ENCODE measurements around the gene TSPAN9. TPM values are rescaled to one million over a fixed set of nuclear protein-coding genes. Genes with fewer than 3 reads are reported as not detected.
A peak's percentile ranks its signal among the peaks of the same experiment; 100 is the strongest.

TSPAN9 gene
- total RNA-seq, 4 donors from 2014 or later = 13.7 to 35.4 (median 26.7) TPM

- H3K27ac ChIP-seq (replicated peaks in 1 of 4) = no peak overlapping the region
- 93% methylated on average over 5 of the region's 5 CpGs for WGBS
- H3K27me3 ChIP-seq = no peaks in the 10 kb centered on the region
- no peaks in the 10 kb centered on the region for H3K9me3 ChIP-seq
- intact Hi-C loops (cut with DNase I) = no loop called here
- no peak for DNase-seq (ENCODE audit: extremely low spot score)
- H3K36me3 ChIP-seq = no peaks in the 10 kb centered on the region
- TF ChIP-seq POLR2A (IDR thresholded peaks at IDR 0.05; ENCODE audit: low read depth) = no peak
- no peak for TF ChIP-seq EP300 (IDR thresholded peaks at IDR 0.05)
- no peak for TF ChIP-seq CTCF (IDR thresholded peaks at IDR 0.05)
- TF ChIP-seq POLR2AphosphoS5 (IDR thresholded peaks at IDR 0.05) = no peak
- H3K4me3 ChIP-seq = no peak overlapping the region
- H3K4me1 ChIP-seq = peaks cover 46 to 70% (median 49%) of the 10 kb centered on the region in 4 donors
Measured at GRCh38 chr12:3154006-3154405, 76.8 kb downstream of the TSPAN9 start.

- WGBS = 90% methylated on average over 15 of the region's 15 CpGs
- TF ChIP-seq EP300 (IDR thresholded peaks at IDR 0.05) (no peak), POLR2A (IDR thresholded peaks at IDR 0.05; ENCODE audit: low read depth) (no peak), CTCF (IDR thresholded peaks at IDR 0.05) (no peak), POLR2AphosphoS5 (IDR thresholded peaks at IDR 0.05) (no peak)
- H3K36me3 ChIP-seq = no peaks in the 10 kb centered on the region
- intact Hi-C loops (cut with DNase I) = no loop called here
- no peaks in the 10 kb centered on the region for H3K9me3 ChIP-seq
- peaks cover 37 to 56% (median 39%) of the 10 kb centered on the region in 4 donors for H3K4me1 ChIP-seq
- no peaks in the 10 kb centered on the region for H3K27me3 ChIP-seq
- DNase-seq (ENCODE audit: extremely low spot score) = no peak
- no peak overlapping the region for H3K4me3 ChIP-seq
- H3K27ac ChIP-seq (replicated peaks in 1 of 4) = no peak overlapping the region
Measured at GRCh38 chr12:3155702-3156370, 78.7 kb downstream of the TSPAN9 start.

- Histone ChIP-seq H3K4me3 (no peak overlapping the region), H3K27me3 (no peaks in the 10 kb centered on the region), H3K27ac (replicated peaks in 1 of 4) (no peak overlapping the region), H3K9me3 (no peaks in the 10 kb centered on the region), H3K36me3 (no peaks in the 10 kb centered on the region), H3K4me1 (peaks cover 19 to 37% (median 22%) of the 10 kb centered on the region in 4 donors)
- TF ChIP-seq POLR2AphosphoS5 (IDR thresholded peaks at IDR 0.05) (no peak), EP300 (IDR thresholded peaks at IDR 0.05) (no peak), POLR2A (IDR thresholded peaks at IDR 0.05; ENCODE audit: low read depth) (no peak), CTCF (IDR thresholded peaks at IDR 0.05) (no peak)
- intact Hi-C loops (cut with DNase I) = no loop called here
- DNase-seq (ENCODE audit: extremely low spot score) = no peak
- 80% methylated on average over 17 of the region's 17 CpGs for WGBS
Measured at GRCh38 chr12:3157581-3158323, 80.6 kb downstream of the TSPAN9 start.

- H3K27ac ChIP-seq (replicated peaks in 1 of 4) = peak overlapping the region; percentile 1 to 57 (median 32)
- TF ChIP-seq POLR2A (IDR thresholded peaks at IDR 0.05; ENCODE audit: low read depth) = no peak
- no peak for TF ChIP-seq EP300 (IDR thresholded peaks at IDR 0.05)
- TF ChIP-seq POLR2AphosphoS5 (IDR thresholded peaks at IDR 0.05) = no peak
- no peak for TF ChIP-seq CTCF (IDR thresholded peaks at IDR 0.05)
- peaks cover 19 to 27% (median 21%) of the 10 kb centered on the region in 4 donors for H3K4me1 ChIP-seq
- no peaks in the 10 kb centered on the region for H3K36me3 ChIP-seq
- H3K9me3 ChIP-seq = no peaks in the 10 kb centered on the region
- no peak for DNase-seq (ENCODE audit: extremely low spot score)
- intact Hi-C loops (cut with DNase I) = no loop called here
- no peak overlapping the region for H3K4me3 ChIP-seq
- H3K27me3 ChIP-seq = no peaks in the 10 kb centered on the region
- WGBS = 60% methylated on average over 11 of the region's 11 CpGs
Measured at GRCh38 chr12:3158851-3159465, 81.8 kb downstream of the TSPAN9 start.
